Fibroblast of peridontal ligament (primary cell): Measurements from ENCODE around the gene GPRASP3.
"Not testable (repeated sequence)": the region's sequence is repeated elsewhere in the genome, so short reads cannot be mapped to it uniquely, and the experiment has no call there.

Experiments used
- DNase-seq: peaks from one replicate; pipeline ENCODE4 v3.0.0-alpha.2; 2010; ENCODE audit errors: extremely low read depth

Gene GPRASP3, protein sequence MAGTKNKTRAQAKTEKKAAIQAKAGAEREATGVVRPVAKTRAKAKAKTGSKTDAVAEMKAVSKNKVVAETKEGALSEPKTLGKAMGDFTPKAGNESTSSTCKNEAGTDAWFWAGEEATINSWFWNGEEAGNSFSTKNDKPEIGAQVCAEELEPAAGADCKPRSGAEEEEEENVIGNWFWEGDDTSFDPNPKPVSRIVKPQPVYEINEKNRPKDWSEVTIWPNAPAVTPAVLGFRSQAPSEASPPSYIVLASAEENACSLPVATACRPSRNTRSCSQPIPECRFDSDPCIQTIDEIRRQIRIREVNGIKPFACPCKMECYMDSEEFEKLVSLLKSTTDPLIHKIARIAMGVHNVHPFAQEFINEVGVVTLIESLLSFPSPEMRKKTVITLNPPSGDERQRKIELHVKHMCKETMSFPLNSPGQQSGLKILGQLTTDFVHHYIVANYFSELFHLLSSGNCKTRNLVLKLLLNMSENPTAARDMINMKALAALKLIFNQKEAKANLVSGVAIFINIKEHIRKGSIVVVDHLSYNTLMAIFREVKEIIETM

DNA sequence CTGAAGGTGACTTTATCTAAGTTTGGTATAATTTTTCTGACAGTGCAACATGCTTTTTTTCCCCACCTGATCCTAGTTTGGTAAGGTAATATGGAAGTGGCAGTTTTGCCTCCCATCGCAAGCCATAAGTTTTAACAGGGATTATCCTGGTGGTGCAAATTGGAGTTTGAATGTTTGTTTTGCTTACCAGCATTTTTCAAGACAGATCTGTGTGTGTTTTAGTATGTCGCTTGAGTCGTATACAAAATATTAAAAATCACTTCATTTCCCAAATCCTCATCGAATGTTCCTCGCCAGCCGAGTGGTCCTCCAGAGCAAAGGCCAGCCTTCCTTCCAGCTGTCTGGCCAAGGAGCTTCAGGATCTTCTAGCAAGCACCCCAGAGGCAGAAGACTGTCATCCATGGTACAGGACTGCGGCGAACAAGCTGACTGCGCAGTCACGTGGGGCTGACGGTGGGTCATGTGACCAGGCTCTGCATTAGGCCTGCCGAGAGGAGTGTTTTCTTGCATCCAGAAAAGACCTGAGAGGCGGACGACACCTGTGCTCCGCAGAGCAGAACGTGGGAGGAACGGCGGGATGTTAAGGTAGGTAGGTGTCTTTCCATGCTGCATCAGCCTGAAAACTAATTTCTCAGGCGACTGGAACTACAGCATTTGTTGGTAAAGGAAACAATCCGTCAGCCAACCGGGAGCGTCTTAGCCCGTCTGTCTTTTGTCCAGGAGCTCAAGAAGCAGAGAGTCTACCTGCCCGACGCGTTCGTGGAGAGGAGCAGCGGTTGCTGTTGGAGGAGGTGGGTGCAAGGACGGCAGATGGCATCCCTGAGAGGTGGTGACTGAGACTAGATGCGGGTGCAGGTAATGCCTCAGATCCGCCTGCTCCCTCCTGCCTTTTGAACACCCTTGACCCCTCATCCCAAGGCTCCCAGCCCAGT, at the start of gene GPRASP3:
Gene GPRASP3 (plus strand): TSS at position 507 of the 932 bp plus-strand sequence. CDS start 28,253 bp downstream, outside the sequence.
- peak; percentile 68 for DNase-seq

DNA sequence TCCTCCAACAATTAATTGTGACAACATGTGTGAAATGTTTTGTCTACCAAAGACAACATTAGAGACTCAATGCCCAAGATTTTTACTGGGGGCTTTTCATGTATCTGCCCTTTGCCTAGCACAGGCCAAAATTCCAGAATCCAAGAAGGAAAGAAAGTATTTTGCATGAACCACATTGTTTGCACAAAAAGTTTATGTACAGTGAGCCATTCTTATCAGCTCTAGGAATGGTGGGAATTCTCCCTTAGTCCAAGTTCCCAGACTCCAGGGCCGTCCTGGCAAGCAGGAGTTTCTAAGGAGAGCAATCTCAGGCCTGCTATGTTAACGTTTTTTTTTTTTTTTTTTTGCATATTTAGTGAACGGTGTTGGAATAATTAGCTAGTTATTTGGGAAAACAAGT, 47.7 kb upstream of the GPRASP3 start:
- peak; percentile 30 for DNase-seq

DNA sequence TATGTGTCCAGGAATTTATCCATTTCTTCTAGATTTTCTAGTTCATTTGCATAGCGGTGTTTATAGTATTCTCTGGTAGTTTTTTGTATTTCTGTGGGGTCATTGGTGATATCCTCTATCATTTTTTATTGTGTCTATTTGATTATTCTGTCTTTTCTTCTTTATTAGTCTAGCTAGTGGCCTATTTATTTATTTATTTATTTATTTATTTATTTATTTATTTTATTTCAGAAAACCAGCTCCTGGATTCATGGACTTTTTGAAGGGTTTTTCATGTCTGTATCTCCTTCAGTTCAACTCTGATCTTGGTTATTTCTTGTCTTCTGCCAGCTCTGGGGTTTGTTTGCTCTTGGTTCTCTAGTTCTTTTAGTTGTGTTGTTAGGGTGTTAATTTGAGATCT, 43.1 kb upstream of the GPRASP3 start:
- DNase-seq, result not testable (repeated sequence)

DNA sequence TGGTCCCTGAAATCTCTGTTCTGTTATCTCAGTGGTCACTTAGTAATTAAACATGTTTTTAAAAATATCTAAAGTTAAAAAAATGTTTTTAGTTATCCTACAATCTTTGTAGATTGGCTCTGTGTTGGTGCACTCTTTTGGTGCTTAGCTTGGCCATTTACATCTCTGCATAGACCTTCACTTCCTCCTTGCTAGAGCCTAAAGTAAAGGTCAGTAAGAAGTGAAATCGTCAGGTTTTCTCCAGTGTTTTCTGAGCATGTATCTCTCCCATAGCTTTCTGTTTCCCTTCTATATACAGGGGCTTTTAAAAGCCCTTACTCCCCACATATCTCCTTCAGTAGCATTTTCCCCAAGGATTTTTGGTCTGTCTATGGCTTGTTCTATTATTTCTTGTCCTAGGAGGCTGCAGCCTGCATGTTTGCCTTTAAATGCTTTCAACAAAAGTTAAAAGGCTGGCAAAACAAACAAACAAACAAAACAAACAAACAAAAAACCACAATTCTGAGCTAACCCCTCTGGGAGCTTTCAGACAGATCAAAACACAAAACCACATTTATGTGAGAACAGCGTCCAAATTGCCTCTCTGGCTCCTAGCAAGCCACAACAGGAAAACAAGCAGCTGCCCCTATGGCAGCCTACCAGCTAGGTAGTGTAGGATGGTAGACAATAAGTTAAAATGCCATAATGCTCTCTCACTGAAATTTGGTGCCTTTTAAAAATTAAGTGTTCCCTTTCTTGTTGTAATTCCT, 35.6 kb upstream of the GPRASP3 start:
- DNase-seq, result no peak

DNA sequence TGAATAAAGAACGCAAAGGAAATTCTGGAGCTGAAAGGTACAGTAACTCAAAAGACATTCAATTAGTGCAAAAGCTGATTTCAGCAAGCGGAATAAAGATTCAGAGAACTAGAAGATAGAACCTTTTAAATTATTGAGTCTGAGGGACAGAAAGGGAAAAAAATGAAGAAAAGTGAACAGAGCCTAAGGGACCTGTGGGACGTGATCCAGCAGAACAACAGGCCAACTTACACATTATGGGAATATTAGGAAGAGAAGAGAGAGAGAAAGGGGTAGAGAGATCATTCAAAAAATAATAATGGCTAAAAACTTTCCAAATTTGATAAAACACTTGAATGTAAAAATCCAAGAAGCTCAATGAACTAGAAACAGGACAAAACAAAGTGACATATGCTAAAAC, 25.8 kb upstream of the GPRASP3 start:
- no peak for DNase-seq

DNA sequence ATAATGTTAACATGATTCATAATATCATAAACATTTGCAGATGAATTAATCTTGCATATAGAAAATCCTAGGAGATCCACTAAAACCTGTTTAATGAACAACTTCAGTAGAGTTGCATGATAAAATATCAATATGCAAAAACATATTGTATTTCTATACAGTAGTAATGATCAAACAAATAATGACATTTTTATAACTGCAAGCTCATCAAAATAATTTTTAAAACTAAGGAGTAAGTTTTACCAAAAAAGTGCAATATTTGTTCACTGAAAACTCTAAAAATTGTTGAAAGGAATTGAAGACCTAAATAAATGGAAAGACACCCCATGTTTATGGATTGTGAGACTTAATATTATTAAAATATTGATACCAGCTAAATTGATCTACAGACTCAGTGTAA, 24.2 kb upstream of the GPRASP3 start:
- DNase-seq, result no peak

DNA sequence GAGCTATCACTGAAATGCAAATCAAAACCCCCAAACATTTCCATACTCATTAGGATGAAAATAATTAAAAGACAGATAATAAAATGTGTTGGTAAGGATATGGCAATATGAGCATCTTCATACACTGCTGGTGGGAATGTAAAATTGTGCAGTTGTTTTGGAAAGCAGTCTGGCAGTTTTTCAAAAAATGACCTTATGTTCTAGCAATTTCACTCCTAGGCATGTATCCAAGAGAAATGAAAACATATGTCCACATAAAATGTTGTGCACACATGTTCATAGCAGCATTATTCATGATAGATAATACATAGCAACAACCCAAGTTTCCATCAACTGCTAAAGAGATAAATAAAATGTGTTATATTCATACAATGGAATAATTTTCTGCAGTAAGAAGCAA, 23.0 kb upstream of the GPRASP3 start:
- peak; percentile 61 for DNase-seq

DNA sequence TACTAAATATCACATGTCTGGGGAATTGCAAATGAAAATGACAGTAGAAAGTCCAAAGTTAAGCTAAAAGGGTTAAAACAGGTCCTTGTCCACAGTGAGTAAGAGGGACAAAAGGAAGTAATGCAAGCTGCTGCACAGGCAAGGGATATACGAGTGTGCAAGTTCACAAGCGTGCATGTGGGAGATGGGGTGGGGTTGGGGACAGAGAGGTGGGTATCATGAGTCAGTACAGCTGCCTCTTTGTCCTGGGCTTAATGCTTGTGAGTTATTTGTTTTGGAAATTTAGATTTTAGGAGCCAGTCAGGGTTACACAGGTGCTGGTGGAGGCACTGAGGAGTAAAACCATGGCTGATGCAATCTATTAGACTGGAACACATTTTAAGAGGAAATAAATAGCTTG, 11.6 kb upstream of the GPRASP3 start:
- no peak for DNase-seq

DNA sequence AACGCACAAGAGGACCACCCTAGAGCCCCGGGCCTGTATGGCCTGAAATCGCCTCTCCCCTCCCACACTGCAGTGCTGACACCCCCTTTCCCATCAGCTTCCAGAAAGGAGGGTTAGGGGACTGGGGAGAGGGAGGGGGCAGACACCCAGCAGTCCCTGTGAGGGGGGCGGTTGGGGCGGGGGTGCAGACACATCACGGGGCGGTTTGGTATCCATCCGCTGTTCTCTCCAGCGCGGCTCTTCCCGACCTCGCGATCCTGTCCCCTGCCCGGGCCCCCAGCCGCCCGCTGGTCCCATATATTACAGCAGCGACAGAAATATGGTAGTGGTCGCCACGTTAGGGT, 8.7 kb upstream of the GPRASP3 start:
- DNase-seq, result no peak

DNA sequence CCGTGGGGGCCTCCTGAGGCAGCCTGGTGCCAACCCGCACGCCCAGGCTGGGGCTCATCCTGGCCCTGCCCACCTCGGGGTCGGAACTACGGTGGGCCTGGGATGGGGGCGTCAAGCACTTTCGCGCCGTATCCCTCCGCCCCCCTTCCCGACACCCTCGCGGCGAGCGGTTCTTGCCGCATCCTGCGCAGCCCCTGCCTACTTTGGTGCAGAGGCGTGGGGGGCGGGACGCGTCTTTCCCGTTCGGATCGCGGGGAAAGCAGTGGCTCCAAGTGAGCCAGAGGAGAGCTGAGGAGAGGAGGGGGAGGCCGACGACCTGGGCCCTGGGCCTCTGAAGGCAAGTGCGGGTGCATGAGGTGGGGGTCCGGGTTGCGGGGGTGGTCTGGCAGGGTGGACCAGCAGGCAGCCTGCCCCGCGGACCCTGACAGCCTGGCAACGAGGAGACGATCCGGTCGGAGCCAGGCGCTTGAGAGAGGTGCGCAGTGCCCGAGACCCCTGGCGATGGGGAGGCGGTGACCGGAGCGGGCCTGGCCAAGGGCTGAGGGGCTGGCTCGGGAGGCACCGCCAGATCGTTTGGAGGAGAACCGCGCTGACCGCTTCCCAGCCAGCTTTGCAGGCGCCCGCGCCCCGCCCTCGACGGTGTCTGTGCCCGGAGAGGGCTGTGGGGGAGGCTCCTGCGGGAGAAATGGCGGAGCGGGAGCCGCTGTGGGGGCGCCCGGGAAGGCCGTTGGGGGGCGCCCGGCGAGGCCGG, 8.2 kb upstream of the GPRASP3 start, which contains the start of gene GPRASP2:
Gene GPRASP2 (plus strand): TSS at position 233 of the 751 bp plus-strand sequence. CDS start 2,422 bp downstream, outside the sequence.
- DNase-seq, result no peak

DNA sequence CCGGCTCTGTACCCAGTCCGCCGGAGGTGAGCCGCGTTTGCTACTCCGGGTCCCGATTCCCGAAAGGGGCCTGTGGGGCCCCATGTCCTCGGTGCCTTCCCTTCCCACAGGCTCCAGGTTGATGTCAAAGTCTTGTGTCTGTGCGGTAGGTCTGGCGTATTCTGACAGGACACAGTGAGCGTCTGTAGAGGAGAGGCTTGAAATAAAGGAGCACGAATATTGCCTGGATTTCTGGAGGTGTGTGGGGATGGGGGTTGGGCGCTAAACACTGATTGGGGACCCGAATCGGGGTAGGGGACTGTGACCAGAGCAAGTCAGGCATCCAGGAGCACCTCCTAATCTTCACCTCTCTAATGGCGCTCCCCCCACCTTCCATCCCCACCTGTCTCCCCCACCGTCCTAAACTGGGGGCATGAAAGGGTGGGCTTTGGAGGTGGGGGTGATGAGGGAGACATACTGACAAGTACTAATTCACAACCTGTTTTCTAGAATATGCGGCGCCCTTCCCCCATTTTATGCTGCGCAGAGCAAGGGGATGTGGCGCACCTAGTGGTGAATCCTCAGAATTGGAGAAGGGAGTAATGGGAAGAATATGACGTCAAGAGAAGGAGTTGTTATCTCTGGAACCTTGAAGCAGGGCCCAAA, 7.4 kb upstream of the GPRASP3 start:
- peak; percentile 60 for DNase-seq

DNA sequence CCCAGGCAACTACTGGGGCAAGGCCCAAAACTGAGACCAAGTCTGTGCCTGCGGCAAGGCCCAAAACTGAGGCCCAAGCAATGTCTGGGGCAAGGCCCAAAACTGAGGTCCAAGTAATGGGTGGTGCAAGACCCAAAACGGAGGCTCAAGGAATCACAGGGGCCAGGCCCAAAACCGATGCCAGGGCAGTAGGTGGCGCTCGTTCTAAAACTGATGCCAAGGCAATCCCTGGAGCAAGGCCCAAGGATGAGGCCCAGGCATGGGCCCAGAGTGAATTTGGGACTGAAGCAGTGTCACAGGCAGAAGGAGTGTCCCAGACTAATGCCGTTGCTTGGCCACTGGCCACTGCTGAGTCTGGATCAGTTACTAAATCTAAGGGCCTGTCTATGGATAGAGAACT, 5.5 kb upstream of the GPRASP3 start:
- DNase-seq, result no peak

DNA sequence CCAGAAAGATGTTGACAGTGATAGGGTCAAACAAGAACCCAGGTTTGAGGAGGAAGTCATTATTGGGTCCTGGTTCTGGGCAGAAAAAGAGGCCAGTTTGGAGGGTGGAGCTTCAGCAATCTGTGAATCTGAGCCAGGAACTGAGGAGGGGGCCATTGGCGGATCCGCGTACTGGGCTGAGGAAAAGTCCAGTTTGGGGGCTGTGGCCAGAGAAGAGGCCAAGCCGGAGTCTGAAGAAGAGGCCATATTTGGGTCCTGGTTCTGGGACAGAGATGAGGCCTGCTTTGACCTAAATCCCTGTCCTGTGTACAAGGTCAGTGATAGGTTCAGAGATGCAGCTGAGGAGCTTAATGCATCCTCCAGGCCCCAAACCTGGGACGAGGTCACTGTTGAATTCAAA, 4.6 kb upstream of the GPRASP3 start:
- DNase-seq, result no peak

DNA sequence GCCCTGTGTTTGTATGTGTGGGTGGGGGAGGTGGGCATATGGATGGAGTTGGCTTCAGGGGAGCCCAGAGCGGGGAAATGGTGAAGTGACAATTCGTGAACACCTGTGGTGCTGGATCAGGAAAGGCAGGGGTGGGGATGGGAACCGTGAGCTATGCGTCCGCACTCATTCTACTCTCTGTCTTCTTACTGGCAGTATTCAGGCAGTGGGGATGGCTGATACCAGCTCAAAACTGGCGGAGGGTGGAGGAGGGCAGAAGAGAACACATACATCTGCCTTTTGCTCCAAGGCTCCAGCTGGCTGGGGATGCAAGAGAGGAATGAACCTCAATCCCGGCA, 595 bp downstream of the GPRASP3 start:
- DNase-seq, result not testable (repeated sequence)

DNA sequence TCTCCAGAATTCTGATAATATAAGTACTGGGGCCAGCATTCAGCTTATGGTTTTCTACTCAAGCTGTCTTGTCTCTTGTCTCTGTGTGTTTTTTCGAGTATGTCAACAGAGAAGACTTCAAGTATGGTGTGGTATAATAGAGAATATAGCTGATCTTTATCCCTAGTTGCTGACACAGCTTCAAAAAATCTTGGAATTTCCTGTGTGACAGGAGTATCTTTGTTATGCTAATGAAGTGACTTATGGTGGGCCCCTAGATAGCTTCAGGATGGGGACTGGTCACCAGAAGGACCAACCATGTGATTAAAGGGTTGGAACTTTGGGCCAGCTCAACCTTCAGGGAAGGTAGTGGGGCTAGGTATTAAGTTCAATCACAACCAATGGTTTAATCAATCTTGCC, 2.9 kb downstream of the GPRASP3 start:
- DNase-seq, result no peak

DNA sequence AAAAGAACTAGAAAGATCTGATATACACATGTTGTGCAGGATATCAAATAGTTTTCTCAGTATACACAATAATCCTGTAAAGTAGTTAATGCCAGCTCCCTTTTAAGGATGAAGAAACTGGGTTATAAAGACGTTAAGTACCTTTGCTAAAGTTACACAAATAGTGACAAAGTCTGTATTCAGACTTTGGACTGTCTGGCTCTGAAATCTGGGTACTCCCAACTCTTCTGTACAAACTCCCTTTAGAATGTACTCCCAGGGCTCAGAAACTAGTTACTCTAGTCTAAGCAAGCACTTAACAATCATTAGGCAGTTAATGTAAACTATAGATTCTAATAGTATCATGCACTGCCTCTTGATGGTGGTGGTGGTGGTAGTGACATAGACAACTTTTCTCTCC, 7.2 kb downstream of the GPRASP3 start:
- no peak for DNase-seq

DNA sequence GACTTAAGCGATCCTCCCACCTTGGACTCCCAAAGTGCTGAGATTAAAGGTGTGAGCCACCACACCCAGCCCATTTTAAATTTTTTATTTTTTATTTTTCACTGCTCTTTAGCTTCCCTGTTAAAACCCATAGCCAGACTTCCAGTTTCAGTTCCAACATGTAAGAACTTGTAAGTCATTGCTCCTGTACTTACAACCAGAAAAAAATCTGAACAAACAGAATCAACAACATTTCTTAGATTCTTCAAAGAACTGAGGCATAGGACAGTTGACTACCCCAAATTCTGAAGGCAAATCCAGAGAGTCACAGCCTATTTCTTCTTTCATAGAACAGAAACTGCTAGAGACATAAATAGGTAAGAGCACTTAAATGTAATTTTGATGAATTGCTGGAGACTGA, 8.1 kb downstream of the GPRASP3 start:
- DNase-seq, result no peak

DNA sequence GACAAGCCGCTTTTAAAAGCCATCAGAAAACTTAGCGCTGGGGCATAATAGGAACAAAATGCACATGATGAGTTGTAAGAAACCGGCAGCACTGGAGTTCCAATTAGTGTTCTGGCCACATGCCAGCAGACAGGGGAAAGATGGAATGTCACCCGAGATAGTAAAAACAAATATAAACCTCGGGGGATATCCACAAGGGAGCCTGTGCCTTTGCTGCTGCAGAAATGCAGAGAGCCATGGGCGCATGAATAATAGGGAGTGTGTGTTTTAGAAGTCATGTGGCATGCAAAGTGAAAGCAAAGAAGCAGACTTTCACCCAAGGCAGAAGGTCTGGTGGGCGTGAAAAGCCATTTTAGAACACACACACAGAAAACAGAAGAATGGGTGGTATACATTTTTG, 19.1 kb downstream of the GPRASP3 start:
- no peak for DNase-seq

DNA sequence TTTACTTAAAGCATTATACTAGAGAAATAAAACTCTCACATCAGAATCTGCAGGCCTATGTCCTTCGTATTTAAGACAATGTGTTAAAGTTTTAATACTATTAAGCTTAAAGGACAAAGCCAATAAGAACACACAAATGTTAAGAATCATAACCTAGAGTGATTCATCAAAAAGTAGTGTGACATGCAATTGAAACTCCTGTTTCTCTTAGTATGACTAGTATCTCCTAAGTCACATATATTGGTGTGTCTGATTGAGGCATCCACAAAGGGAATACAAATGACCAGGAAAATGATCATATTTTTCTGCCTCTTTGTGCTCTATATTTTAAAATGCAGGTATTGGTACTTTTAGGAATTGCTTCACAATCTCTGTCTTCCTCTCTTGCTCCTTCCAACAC, 23.8 kb downstream of the GPRASP3 start:
- no peak for DNase-seq

DNA sequence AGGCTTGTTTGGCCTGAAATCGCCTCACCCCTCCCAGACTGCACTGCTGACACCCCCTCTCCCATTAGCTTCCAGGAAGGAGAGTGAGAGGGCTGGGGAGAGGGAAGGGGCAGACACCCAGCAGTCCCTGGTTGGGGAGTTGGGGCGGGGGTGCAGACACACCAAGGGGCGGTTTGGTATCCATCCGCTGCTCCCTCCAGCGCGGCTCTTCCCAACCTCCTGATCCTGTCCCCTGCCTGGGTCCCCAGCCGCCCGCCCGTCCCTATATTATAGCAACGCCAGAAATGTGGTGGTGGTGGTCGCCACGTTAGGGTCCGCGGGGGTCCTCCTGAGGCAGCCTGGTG, 24.9 kb downstream of the GPRASP3 start:
- no peak for DNase-seq
